Upper lobe of left lung (tissue), 6 donors: Measurements from ENCODE around the gene SPPL3. TPM values are rescaled to one million over a fixed set of nuclear protein-coding genes. Genes with fewer than 3 reads are reported as not detected.

Experiments used
- ATAC-seq, 2 donors: fragments of 200-7000 bp; cut with Tn5 transposase; one replicate each; pipeline ENCODE4 v1.9.1; 2022; ENCODE audit warnings: mild to moderate bottlenecking in 2 of 2, moderate library complexity in 2 of 2; ENCODE audit not compliant: low FRiP score in 2 of 2
- DNase-seq, 2 donors: peaks; one replicate each; pipeline ENCODE4 v3.0.0-alpha.2; 2019 to 2020
- H3K27ac ChIP-seq, 4 donors: fragments of 200-600 bp; sonication (generic); one replicate each; pipeline ENCODE4 v1.5.1; 2016 to 2019
- H3K27me3 ChIP-seq, 4 donors: fragments of 200-600 bp; sonication (generic); one replicate each; pipeline ENCODE4 v1.5.1; 2017 to 2019
- H3K36me3 ChIP-seq, 4 donors: fragments of 200-600 bp; sonication (generic); one replicate each; pipeline ENCODE4 v1.5.1; 2016 to 2019
- H3K4me1 ChIP-seq, 4 donors: fragments of 200-600 bp; sonication (generic); one replicate each; pipeline ENCODE4 v1.5.1; 2018 to 2019
- H3K4me3 ChIP-seq, 4 donors: fragments of 200-600 bp; sonication (generic); one replicate each; pipeline ENCODE4 v1.5.1; 2017 to 2019; ENCODE audit warnings: mild to moderate bottlenecking in 2 of 4, moderate library complexity in 1 of 4
- H3K9me3 ChIP-seq, 4 donors: fragments of 200-600 bp; sonication (generic); one replicate each; pipeline ENCODE4 v1.5.1; 2018 to 2019
- EP300 ChIP-seq, 4 donors: sonication (generic); formaldehyde crosslinking; IDR thresholded peaks; one replicate each; pipeline ENCODE4 v1.5.1; 2017; ENCODE audit warnings: antibody characterized with exemption in 4 of 4, control low read depth in 2 of 4
- POLR2A ChIP-seq, 4 donors: fragments of 450-650 bp; IDR thresholded peaks; one replicate each; pipeline ENCODE4 v1.5.1; 2016 to 2017; ENCODE audit warnings: antibody characterized with exemption in 4 of 4, mild to moderate bottlenecking in 2 of 4
- POLR2AphosphoS5 ChIP-seq, 2 donors: sonication (generic); formaldehyde crosslinking; IDR thresholded peaks; one replicate each; pipeline ENCODE4 v1.5.1; 2017; ENCODE audit warnings: antibody characterized with exemption in 2 of 2
- WGBS, 2 donors: methylation state at CpG; one replicate each; pipeline ENCODE4 v1.1.5; 2017 to 2018; 5-methylcytosine and 5-hydroxymethylcytosine counted together
- total RNA-seq, 6 donors: library from RNA; depleted of rRNA in 4 of 6; stranded (reverse); fragments of >200 nt in 4 of 6; gene quantifications; one replicate each; pipeline versions ENCODE4 v1.1.0 to v1.2.1, GENCODE V29; 2016 to 2021
- TF ChIP-seq, protein P1 (sequence below), 6 experiments: fragments of 450-650 bp in 4 of 6; fragments of 200-600 bp in 2 of 6; sonication (generic) in 2 of 6; IDR thresholded peaks; one replicate each; pipeline ENCODE4 v1.5.1; 2016 to 2019; ENCODE audit warnings: antibody characterized with exemption in 6 of 6
- donor health status: DM: no; HTN: no; CAD: no; lungs with moderate emphysema.
- donor health status: DM: no; HTN: yes; CAD: no; lungs with severe emphysema.

Gene SPPL3
- total RNA-seq, 6 donors from 2014 or later = 17.8 to 44.3 (median 23.2) TPM

DNA sequence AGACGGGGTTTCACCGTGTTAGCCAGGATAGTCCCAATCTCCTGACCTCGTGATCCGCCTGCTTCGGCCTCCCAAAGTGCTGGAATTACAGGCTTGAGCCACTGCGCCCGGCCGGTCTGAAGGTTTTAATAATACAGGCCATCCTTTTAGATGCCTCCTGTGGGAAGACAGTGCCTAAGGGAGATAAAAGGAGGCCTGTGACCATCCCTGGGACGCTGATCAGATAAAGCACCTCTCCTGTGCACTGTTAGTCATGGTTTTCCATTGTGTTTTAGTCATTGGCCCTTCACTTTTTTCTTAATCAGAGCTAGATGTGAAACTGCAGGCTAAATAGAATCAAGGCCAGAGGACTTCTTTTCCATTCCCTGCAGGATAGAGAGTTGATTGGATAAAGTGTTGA is 186.1 kb downstream of the SPPL3 start:
- H3K27ac ChIP-seq = no peak overlapping the region

DNA sequence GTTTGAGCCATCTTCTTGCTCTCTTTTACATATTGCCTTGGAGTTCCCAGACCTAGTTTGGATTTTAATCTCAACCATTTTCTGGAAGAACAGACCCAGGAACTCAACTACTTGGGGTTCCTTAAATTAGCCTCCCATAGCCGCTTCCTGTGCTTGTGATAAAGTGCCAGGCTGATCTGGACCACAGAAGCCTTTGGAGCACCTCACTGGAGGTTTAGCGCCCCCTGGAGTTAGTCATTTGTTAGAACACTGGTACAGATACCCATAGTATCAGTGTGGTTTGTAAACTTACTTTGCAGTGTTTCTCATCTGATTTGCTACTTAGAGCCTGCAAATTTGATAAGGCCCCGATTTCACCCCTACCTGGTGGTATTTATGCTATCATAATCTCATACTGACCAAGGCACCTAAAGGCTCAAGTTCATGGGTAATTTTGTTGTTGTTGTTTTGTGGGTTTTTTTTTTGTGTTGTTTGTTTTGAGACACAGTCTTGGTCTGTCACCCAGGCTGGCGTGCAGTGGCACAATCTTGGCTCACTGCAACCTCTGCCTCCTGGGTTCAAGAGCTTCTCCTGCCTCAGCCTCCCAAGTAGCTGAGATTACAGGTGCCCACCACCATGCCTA is 190.2 kb downstream of the SPPL3 start:
- H3K27me3 ChIP-seq = no peaks in the 10 kb centered on the region
- no peak overlapping the region for H3K4me3 ChIP-seq
- H3K27ac ChIP-seq = peak overlapping the region in 1 of 4 donors; percentile 10
- peaks cover 16 to 29% (median 25%) of the 10 kb centered on the region in 4 donors for H3K4me1 ChIP-seq
- peak; percentile 78 to 80 for ATAC-seq
- WGBS, 2 donors = 18 to 21% methylated on average over 4 of the region's 4 CpGs
- no peaks in the 10 kb centered on the region for H3K9me3 ChIP-seq
- peaks cover 0 to 54% (median 43%) of the 10 kb centered on the region in 4 donors for H3K36me3 ChIP-seq
- peak in 1 of 2 donors; percentile 81 for DNase-seq
- TF ChIP-seq, protein P1, sequence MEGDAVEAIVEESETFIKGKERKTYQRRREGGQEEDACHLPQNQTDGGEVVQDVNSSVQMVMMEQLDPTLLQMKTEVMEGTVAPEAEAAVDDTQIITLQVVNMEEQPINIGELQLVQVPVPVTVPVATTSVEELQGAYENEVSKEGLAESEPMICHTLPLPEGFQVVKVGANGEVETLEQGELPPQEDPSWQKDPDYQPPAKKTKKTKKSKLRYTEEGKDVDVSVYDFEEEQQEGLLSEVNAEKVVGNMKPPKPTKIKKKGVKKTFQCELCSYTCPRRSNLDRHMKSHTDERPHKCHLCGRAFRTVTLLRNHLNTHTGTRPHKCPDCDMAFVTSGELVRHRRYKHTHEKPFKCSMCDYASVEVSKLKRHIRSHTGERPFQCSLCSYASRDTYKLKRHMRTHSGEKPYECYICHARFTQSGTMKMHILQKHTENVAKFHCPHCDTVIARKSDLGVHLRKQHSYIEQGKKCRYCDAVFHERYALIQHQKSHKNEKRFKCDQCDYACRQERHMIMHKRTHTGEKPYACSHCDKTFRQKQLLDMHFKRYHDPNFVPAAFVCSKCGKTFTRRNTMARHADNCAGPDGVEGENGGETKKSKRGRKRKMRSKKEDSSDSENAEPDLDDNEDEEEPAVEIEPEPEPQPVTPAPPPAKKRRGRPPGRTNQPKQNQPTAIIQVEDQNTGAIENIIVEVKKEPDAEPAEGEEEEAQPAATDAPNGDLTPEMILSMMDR (IDR thresholded peaks at IDR 0.05) = peak; percentile 68 to 84 (median 76)
- TF ChIP-seq EP300 (IDR thresholded peaks at IDR 0.05) = no peak

More for the DNA sequence above, 186.1 kb downstream of the SPPL3 start:
- Histone ChIP-seq H3K27me3 (no peaks in the 10 kb centered on the region), H3K9me3 (no peaks in the 10 kb centered on the region), H3K36me3 (peaks cover 3 to 93% (median 67%) of the 10 kb centered on the region in 4 donors), H3K4me3 (no peak overlapping the region), H3K4me1 (peaks cover 4 to 30% (median 17%) of the 10 kb centered on the region in 4 donors)
- TF ChIP-seq POLR2AphosphoS5 (IDR thresholded peaks at IDR 0.05) (no peak), EP300 (IDR thresholded peaks at IDR 0.05) (no peak), POLR2A (IDR thresholded peaks at IDR 0.05) (no peak)
- TF ChIP-seq, protein P1 (IDR thresholded peaks at IDR 0.05) = no peak
- DNase-seq = no peak
- no peak for ATAC-seq
- 93 to 97% methylated on average over 9 of the region's 9 CpGs for WGBS, 2 donors

DNA sequence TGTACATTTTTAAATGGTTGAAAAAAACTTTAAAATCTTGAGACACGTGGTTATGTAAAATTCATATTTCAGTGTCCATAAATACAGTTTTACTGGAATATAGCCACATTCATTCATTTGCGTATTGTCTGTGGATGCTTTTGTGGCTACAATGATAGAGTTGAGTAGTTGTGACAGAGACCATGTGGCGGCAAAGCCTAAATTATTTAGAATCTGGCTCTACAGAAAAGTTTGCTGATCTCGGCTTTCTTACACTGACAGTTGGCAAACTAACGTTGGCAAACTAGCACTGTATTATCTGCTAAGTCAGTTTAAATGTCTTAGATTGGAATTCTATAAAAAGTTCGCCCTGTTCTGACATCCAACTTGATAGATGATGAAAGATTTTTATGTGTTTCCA is 191.5 kb downstream of the SPPL3 start:
- DNase-seq = no peak
- Histone ChIP-seq H3K27ac (no peak overlapping the region), H3K36me3 (peaks cover 0 to 40% (median 31%) of the 10 kb centered on the region in 4 donors), H3K27me3 (no peaks in the 10 kb centered on the region), H3K4me1 (peaks cover 16 to 29% (median 26%) of the 10 kb centered on the region in 4 donors), H3K9me3 (no peaks in the 10 kb centered on the region), H3K4me3 (no peak overlapping the region)
- 76 to 78% methylated on average over 6 of the region's 6 CpGs for WGBS, 2 donors
- TF ChIP-seq, protein P1 (IDR thresholded peaks at IDR 0.05) = no peak
- TF ChIP-seq POLR2A (IDR thresholded peaks at IDR 0.05) (no peak), EP300 (IDR thresholded peaks at IDR 0.05) (no peak), POLR2AphosphoS5 (IDR thresholded peaks at IDR 0.05) (no peak)
- ATAC-seq = no peak

Other genes starting within 250 kb of the SPPL3 start
- 100 to 1,000 TPM in 2 of 6 donors, 10 to 100 TPM in 4; 29.3 to 125 (median 71.2) TPM for gene MLEC, start 217.2 kb downstream of the SPPL3 start, total RNA-seq
- gene UNC119B, start 193.9 kb downstream of the SPPL3 start, total RNA-seq = 10 to 100 TPM; 18.8 to 28.7 (median 22.8) TPM
- 10 to 100 TPM; 24.1 to 43.1 (median 32.9) TPM for gene ACADS, start 178.5 kb downstream of the SPPL3 start, total RNA-seq
- gene HNF1A, start 74.2 kb upstream of the SPPL3 start, total RNA-seq = under 1 TPM in 2 of 6 donors, not detected in 4; 0.24 to 0.30 TPM
- gene C12orf43, start 112.1 kb upstream of the SPPL3 start, total RNA-seq = 10 to 100 TPM; 12.2 to 19.6 (median 16.0) TPM
- gene OASL, start 134.9 kb upstream of the SPPL3 start, total RNA-seq = 10 to 100 TPM in 4 of 6 donors, 1 to 10 TPM in 2; 5.2 to 24.2 (median 17.2) TPM
- gene P2RX7, start 228.5 kb upstream of the SPPL3 start, total RNA-seq = 10 to 100 TPM in 4 of 6 donors, 1 to 10 TPM in 2; 8.2 to 37.1 (median 15.4) TPM